Measurements from ENCODE around the gene DSCAM. TPM values are rescaled to one million over a fixed set of nuclear protein-coding genes. Genes with fewer than 3 reads are reported as not detected.

Gene DSCAM
- total RNA-seq, 3 donors from 2014 or later (not counting 1 experiment from before 2014, with no cell fraction given) = not detected

DNA sequence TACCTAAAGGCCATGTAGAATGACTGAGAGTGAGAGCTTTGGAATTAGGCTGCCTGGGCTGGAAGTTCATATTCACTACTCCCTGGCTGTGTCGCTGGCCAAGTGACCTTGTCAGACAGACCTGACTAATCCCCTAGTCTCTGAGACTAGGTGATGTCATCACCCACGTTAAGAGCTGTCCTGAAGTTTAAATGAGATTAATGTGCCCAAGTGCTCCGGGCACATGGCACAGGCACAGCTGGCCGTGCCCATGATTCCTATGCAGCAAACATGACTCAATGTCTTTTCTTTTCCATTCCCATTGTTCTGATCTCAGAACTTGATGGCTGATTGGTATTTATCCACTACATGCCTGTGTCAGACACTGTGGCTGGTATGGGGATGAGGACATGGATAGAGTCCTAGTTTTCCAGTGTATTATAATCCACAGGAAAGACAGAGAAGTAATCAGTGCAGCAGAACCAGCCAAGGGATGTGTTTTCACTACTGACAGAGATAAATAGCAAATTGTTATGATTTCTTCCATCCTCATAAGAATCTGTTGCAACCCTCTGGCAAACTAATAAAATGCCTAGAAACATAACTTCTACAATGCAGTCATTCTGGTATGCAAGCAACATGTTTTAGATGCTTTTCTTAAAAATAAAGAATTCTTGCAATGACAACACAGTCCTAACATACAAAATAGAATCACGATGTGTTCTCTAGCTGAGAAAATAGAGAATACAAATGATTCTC, 798.8 kb downstream of the DSCAM start:
- Mint-ChIP-seq H3K27me3 (ENCODE audit: low read depth in 2 of 2) (no peaks in the 10 kb centered on the region), H3K9me3 (no peaks in the 10 kb centered on the region), H3K27ac (no peak overlapping the region), H3K36me3 (no peaks in the 10 kb centered on the region), H3K4me3 (no peak overlapping the region), H3K4me1 (no peaks in the 10 kb centered on the region)
- WGBS (ENCODE audit: insufficient coverage) = 86% methylated on average over 5 of the region's 5 CpGs
- ATAC-seq = no peak
- DNase-seq = no peak
- Histone ChIP-seq H3K27me3 (ENCODE audit: control insufficient read depth, insufficient read depth, low read length) (no peaks in the 10 kb centered on the region), H3K4me1 (ENCODE audit: control insufficient read depth, insufficient read depth, low read length) (no peaks in the 10 kb centered on the region), H3K9me3 (ENCODE audit: control insufficient read depth, insufficient read depth, low read length) (no peaks in the 10 kb centered on the region), H3K36me3 (ENCODE audit: control insufficient read depth, insufficient read depth, low read length) (no peaks in the 10 kb centered on the region), H3K27ac (ENCODE audit: low read length) (no peak overlapping the region), H3K4me3 (ENCODE audit: low read length) (no peak overlapping the region)
- TF ChIP-seq, protein P1, sequence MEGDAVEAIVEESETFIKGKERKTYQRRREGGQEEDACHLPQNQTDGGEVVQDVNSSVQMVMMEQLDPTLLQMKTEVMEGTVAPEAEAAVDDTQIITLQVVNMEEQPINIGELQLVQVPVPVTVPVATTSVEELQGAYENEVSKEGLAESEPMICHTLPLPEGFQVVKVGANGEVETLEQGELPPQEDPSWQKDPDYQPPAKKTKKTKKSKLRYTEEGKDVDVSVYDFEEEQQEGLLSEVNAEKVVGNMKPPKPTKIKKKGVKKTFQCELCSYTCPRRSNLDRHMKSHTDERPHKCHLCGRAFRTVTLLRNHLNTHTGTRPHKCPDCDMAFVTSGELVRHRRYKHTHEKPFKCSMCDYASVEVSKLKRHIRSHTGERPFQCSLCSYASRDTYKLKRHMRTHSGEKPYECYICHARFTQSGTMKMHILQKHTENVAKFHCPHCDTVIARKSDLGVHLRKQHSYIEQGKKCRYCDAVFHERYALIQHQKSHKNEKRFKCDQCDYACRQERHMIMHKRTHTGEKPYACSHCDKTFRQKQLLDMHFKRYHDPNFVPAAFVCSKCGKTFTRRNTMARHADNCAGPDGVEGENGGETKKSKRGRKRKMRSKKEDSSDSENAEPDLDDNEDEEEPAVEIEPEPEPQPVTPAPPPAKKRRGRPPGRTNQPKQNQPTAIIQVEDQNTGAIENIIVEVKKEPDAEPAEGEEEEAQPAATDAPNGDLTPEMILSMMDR (IDR thresholded peaks at IDR 0.05) = no peak
- intact Hi-C loops (cut with micrococcal nuclease) = no loop called here

- TF ChIP-seq, protein P1 (IDR thresholded peaks at IDR 0.05) = no peak
- no peak overlapping the region for H3K27ac Mint-ChIP-seq
- Histone ChIP-seq H3K4me1 (ENCODE audit: control insufficient read depth, insufficient read depth, low read length) (no peaks in the 10 kb centered on the region), H3K4me3 (ENCODE audit: low read length) (no peak overlapping the region), H3K27ac (ENCODE audit: low read length) (no peak overlapping the region), H3K9me3 (ENCODE audit: control insufficient read depth, insufficient read depth, low read length) (no peaks in the 10 kb centered on the region), H3K36me3 (ENCODE audit: control insufficient read depth, insufficient read depth, low read length) (no peaks in the 10 kb centered on the region), H3K27me3 (ENCODE audit: control insufficient read depth, insufficient read depth, low read length) (no peaks in the 10 kb centered on the region)
- H3K27me3 Mint-ChIP-seq (ENCODE audit: low read depth in 2 of 2) = no peaks in the 10 kb centered on the region
- no peak for DNase-seq
- no peak for ATAC-seq
- intact Hi-C loops (cut with micrococcal nuclease) = no loop called here
- no peaks in the 10 kb centered on the region for H3K36me3 Mint-ChIP-seq
- H3K4me3 Mint-ChIP-seq = no peak overlapping the region
- WGBS (ENCODE audit: insufficient coverage) = 68% methylated on average over 2 of the region's 2 CpGs
- H3K9me3 Mint-ChIP-seq = no peaks in the 10 kb centered on the region
- no peaks in the 10 kb centered on the region for H3K4me1 Mint-ChIP-seq
Measured at GRCh38 chr21:40047211-40047610, 799.7 kb downstream of the DSCAM start.

DNA sequence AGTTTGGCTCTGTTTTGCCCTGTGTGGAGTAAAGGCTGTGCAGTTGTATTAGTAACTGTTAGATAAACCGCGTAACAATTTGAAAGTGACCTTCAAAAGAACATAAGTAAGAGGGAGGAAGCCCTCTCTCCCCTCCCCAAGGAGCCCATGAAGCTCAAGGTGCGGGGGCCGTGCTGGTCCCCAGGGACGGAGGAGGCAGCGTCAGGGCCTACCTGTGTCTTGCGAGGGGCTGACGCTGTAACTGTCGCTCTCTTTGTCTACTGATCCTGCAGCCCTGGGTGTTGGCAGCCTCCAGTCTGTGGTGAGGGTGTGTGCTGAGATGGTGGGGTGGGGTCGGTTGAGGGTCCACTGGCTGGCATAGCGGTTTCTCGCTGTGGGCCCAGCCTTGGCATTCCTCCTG, 803.1 kb downstream of the DSCAM start:
- H3K27me3 Mint-ChIP-seq (ENCODE audit: low read depth in 2 of 2) = no peaks in the 10 kb centered on the region
- H3K9me3 ChIP-seq (ENCODE audit: control insufficient read depth, insufficient read depth, low read length) = peaks cover 2% of the 10 kb centered on the region
- no peaks in the 10 kb centered on the region for H3K36me3 ChIP-seq (ENCODE audit: control insufficient read depth, insufficient read depth, low read length)
- no peaks in the 10 kb centered on the region for H3K4me1 ChIP-seq (ENCODE audit: control insufficient read depth, insufficient read depth, low read length)
- DNase-seq (no peak), ATAC-seq (no peak)
- H3K4me1 Mint-ChIP-seq = no peaks in the 10 kb centered on the region
- H3K27ac Mint-ChIP-seq = no peak overlapping the region
- H3K4me3 Mint-ChIP-seq = no peak overlapping the region
- H3K27ac ChIP-seq (ENCODE audit: low read length) = no peak overlapping the region
- WGBS (ENCODE audit: insufficient coverage) = 94% methylated on average over 10 of the region's 12 CpGs
- H3K4me3 ChIP-seq (ENCODE audit: low read length) = no peak overlapping the region
- intact Hi-C loops (cut with micrococcal nuclease) = no loop called here
- TF ChIP-seq, protein P1 (IDR thresholded peaks at IDR 0.05) = no peak
- no peaks in the 10 kb centered on the region for H3K9me3 Mint-ChIP-seq
- H3K36me3 Mint-ChIP-seq = no peaks in the 10 kb centered on the region
- H3K27me3 ChIP-seq (ENCODE audit: control insufficient read depth, insufficient read depth, low read length) = no peaks in the 10 kb centered on the region

GRCh38 chr21:40043423-40043822, 803.5 kb downstream of the DSCAM start:
- Mint-ChIP-seq H3K36me3 (no peaks in the 10 kb centered on the region), H3K27ac (no peak overlapping the region), H3K27me3 (ENCODE audit: low read depth in 2 of 2) (no peaks in the 10 kb centered on the region), H3K4me3 (no peak overlapping the region), H3K4me1 (no peaks in the 10 kb centered on the region), H3K9me3 (no peaks in the 10 kb centered on the region)
- no peaks in the 10 kb centered on the region for H3K27me3 ChIP-seq (ENCODE audit: control insufficient read depth, insufficient read depth, low read length)
- DNase-seq = no peak
- no peak overlapping the region for H3K4me3 ChIP-seq (ENCODE audit: low read length)
- intact Hi-C loops (cut with micrococcal nuclease) = no loop called here
- H3K36me3 ChIP-seq (ENCODE audit: control insufficient read depth, insufficient read depth, low read length) = no peaks in the 10 kb centered on the region
- peaks cover 2% of the 10 kb centered on the region for H3K9me3 ChIP-seq (ENCODE audit: control insufficient read depth, insufficient read depth, low read length)
- no peak overlapping the region for H3K27ac ChIP-seq (ENCODE audit: low read length)
- TF ChIP-seq, protein P1 (IDR thresholded peaks at IDR 0.05) = no peak
- no peak for ATAC-seq
- 76% methylated on average over 4 of the region's 4 CpGs for WGBS (ENCODE audit: insufficient coverage)
- H3K4me1 ChIP-seq (ENCODE audit: control insufficient read depth, insufficient read depth, low read length) = no peaks in the 10 kb centered on the region

All from natural killer cell (primary cell).